OCI-LY3 (cell line): ENCODE results near the gene ROPN1L.

Source experiments
- H2AFZ ChIP-seq: fragments of 200-600, 300-600 bp; shearing (Covaris generic); 2 replicates; pipeline ENCODE4 v1.6.0; 2014; ENCODE audit warnings: antibody characterized with exemption, low read depth, low read length
- H3K27ac ChIP-seq: fragments of 200-600, 300-600 bp; sonication (generic); 2 replicates; pipeline ENCODE4 v1.5.1; 2014; ENCODE audit warnings: mild to moderate bottlenecking, low read length, moderate library complexity, mixed read lengths
- H3K27me3 ChIP-seq: fragments of 200-600, 300-600 bp; sonication (generic); 2 replicates; pipeline ENCODE4 v1.6.1; 2014; ENCODE audit warnings: low read depth, low read length, mixed read lengths
- H3K36me3 ChIP-seq: fragments of 200-600, 300-600 bp; sonication (generic); replicated peaks from 2 replicates; pipeline ENCODE3; 2014; ENCODE audit warnings: low read depth, low read length, mixed read lengths
- H3K4me1 ChIP-seq: fragments of 300-600, 200-600 bp; sonication (generic); 2 replicates; pipeline ENCODE4 v1.6.1; 2014; ENCODE audit warnings: low read length, mixed read lengths
- H3K4me2 ChIP-seq: fragments of 200-600, 300-600 bp; sonication (generic); 2 replicates; pipeline ENCODE4 v1.6.1; 2014; ENCODE audit warnings: low read length, mixed read lengths
- H3K4me3 ChIP-seq: fragments of 300-600, 200-600 bp; sonication (generic); 2 replicates; pipeline ENCODE4 v1.5.1; 2014; ENCODE audit warnings: antibody characterized with exemption, mild to moderate bottlenecking, low read length, moderate library complexity
- H3K79me2 ChIP-seq: fragments of 300-600, 200-600 bp; shearing (Covaris generic); 2 replicates; pipeline ENCODE4 v1.6.1; 2014; ENCODE audit warnings: mild to moderate bottlenecking, low read length, mixed read lengths
- H3K9ac ChIP-seq: fragments of 300-600, 200-600 bp; shearing (Covaris generic); 2 replicates; pipeline ENCODE4 v1.6.0; 2014; ENCODE audit warnings: mild to moderate bottlenecking, low read length, moderate library complexity
- H3K9me3 ChIP-seq: fragments of 200-600, 300-600 bp; shearing (Covaris generic); 2 replicates; pipeline ENCODE4 v1.6.1; 2014; ENCODE audit warnings: low read length, mixed read lengths; ENCODE audit not compliant: insufficient read depth
- H4K20me1 ChIP-seq: fragments of 200-600, 300-600 bp; sonication (generic); 2 replicates; pipeline ENCODE4 v1.6.1; 2016; ENCODE audit warnings: low read length, mixed read lengths; ENCODE audit not compliant: insufficient read depth
- EZH2phosphoT487 ChIP-seq: fragments of 200-600 bp; shearing (Covaris generic); IDR thresholded peaks from 2 replicates; pipeline ENCODE4 v1.6.1; 2018; ENCODE audit warnings: antibody characterized with exemption, mixed run types, low read depth
- TF ChIP-seq, protein P1 (sequence below): fragments of 200-600, 300-600 bp; sonication (generic); IDR thresholded peaks from 2 replicates; pipeline ENCODE4 v1.5.1; 2014; ENCODE audit warnings: antibody characterized with exemption, low read length, low read depth

Gene ROPN1L

GRCh38 chr5:10411336-10411735 is 30.3 kb upstream of the ROPN1L start:
- TF ChIP-seq, protein P1, sequence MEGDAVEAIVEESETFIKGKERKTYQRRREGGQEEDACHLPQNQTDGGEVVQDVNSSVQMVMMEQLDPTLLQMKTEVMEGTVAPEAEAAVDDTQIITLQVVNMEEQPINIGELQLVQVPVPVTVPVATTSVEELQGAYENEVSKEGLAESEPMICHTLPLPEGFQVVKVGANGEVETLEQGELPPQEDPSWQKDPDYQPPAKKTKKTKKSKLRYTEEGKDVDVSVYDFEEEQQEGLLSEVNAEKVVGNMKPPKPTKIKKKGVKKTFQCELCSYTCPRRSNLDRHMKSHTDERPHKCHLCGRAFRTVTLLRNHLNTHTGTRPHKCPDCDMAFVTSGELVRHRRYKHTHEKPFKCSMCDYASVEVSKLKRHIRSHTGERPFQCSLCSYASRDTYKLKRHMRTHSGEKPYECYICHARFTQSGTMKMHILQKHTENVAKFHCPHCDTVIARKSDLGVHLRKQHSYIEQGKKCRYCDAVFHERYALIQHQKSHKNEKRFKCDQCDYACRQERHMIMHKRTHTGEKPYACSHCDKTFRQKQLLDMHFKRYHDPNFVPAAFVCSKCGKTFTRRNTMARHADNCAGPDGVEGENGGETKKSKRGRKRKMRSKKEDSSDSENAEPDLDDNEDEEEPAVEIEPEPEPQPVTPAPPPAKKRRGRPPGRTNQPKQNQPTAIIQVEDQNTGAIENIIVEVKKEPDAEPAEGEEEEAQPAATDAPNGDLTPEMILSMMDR, result no peak
- TF ChIP-seq EZH2phosphoT487, result no peak
- no peaks in the 10 kb centered on the region for H4K20me1 ChIP-seq
- no peaks in the 10 kb centered on the region for H3K9me3 ChIP-seq
- no peaks in the 10 kb centered on the region for H3K4me1 ChIP-seq
- H3K4me3 ChIP-seq, result no peak overlapping the region
- no peaks in the 10 kb centered on the region for H3K27me3 ChIP-seq
- no peak overlapping the region for H2AFZ ChIP-seq
- H3K36me3 ChIP-seq, result peaks cover 53% of the 10 kb centered on the region
- no peaks in the 10 kb centered on the region for H3K79me2 ChIP-seq
- no peak overlapping the region for H3K4me2 ChIP-seq
- H3K27ac ChIP-seq, result no peak overlapping the region
- no peak overlapping the region for H3K9ac ChIP-seq

DNA sequence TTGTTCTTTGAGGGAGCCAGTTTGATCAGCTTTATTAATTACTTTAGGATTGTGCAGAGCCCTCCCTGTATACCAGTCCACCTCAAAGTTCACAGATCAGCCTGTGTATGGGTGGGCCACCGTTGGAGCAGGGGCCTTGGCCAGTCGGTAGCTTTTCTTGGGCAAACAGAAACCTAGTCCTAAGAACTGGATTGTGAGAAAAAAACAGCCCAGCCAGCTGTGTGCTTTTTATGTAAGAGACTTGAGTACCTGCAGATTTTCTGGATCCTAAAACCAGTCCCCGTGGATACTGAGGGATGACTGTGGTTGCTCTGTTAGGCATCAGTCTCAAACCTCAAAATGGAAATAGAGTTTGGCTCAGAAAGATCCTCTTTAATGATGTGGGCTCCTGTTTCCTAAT is 24.8 kb upstream of the ROPN1L start:
- H3K4me1 ChIP-seq, result no peaks in the 10 kb centered on the region
- peaks cover 50% of the 10 kb centered on the region for H3K36me3 ChIP-seq
- no peak overlapping the region for H2AFZ ChIP-seq
- no peak overlapping the region for H3K4me2 ChIP-seq
- H3K79me2 ChIP-seq, result no peaks in the 10 kb centered on the region
- TF ChIP-seq, protein P1, result no peak
- no peak for TF ChIP-seq EZH2phosphoT487
- no peak overlapping the region for H3K9ac ChIP-seq
- H3K9me3 ChIP-seq, result no peaks in the 10 kb centered on the region
- no peaks in the 10 kb centered on the region for H4K20me1 ChIP-seq
- H3K27me3 ChIP-seq, result no peaks in the 10 kb centered on the region
- no peak overlapping the region for H3K27ac ChIP-seq
- no peak overlapping the region for H3K4me3 ChIP-seq

- Histone ChIP-seq H3K36me3 (peaks cover 44% of the 10 kb centered on the region), H2AFZ (no peak overlapping the region), H3K27ac (no peak overlapping the region)
Measured at GRCh38 chr5:10418654-10419345, 22.9 kb upstream of the ROPN1L start.

GRCh38 chr5:10420468-10420867 is 21.2 kb upstream of the ROPN1L start:
- no peak overlapping the region for H3K9ac ChIP-seq
- H3K4me1 ChIP-seq, result no peaks in the 10 kb centered on the region
- H3K4me3 ChIP-seq, result no peak overlapping the region
- H3K36me3 ChIP-seq, result peaks cover 45% of the 10 kb centered on the region
- H4K20me1 ChIP-seq, result no peaks in the 10 kb centered on the region
- H3K27me3 ChIP-seq, result no peaks in the 10 kb centered on the region
- no peaks in the 10 kb centered on the region for H3K79me2 ChIP-seq
- no peak overlapping the region for H3K4me2 ChIP-seq
- no peak overlapping the region for H3K27ac ChIP-seq
- no peaks in the 10 kb centered on the region for H3K9me3 ChIP-seq
- H2AFZ ChIP-seq, result no peak overlapping the region
- no peak for TF ChIP-seq EZH2phosphoT487
- TF ChIP-seq, protein P1, result no peak

More at GRCh38 chr5:10418654-10419345, 22.9 kb upstream of the ROPN1L start:
- H3K79me2 ChIP-seq, result no peaks in the 10 kb centered on the region
- no peaks in the 10 kb centered on the region for H4K20me1 ChIP-seq
- no peak for TF ChIP-seq EZH2phosphoT487
- TF ChIP-seq, protein P1, result no peak
- H3K4me3 ChIP-seq, result no peak overlapping the region
- no peak overlapping the region for H3K4me2 ChIP-seq
- no peaks in the 10 kb centered on the region for H3K9me3 ChIP-seq
- H3K27me3 ChIP-seq, result no peaks in the 10 kb centered on the region
- no peak overlapping the region for H3K9ac ChIP-seq
- no peaks in the 10 kb centered on the region for H3K4me1 ChIP-seq
